HepG2 (cell line): ENCODE results near the gene CAMTA2. TPM values are rescaled to one million over a fixed set of nuclear protein-coding genes. Genes with fewer than 3 reads are reported as not detected.

Source experiments
- ADNP ChIP-seq: sonication (generic); formaldehyde crosslinking; IDR thresholded peaks from 2 replicates; pipeline ENCODE4 v1.4.0; 2020; ENCODE audit warnings: missing genetic modification reagents
- ATRX ChIP-seq: sonication (generic); formaldehyde crosslinking; IDR thresholded peaks from 2 replicates; pipeline ENCODE4 v1.4.0; 2020; ENCODE audit warnings: missing genetic modification reagents, borderline replicate concordance
- TOPORS ChIP-seq: sonication (generic); formaldehyde crosslinking; IDR thresholded peaks from 2 replicates; pipeline ENCODE4 v1.8.0; 2023; ENCODE audit warnings: mild to moderate bottlenecking, missing genetic modification reagents
- USF2 ChIP-seq, 2 experiments: sonication (generic) in 1 of 2; formaldehyde crosslinking in 1 of 2; IDR thresholded peaks; 2 replicates each; pipeline versions ENCODE4 v1.5.1 to v1.6.1; 2011 to 2020; ENCODE audit warnings: borderline replicate concordance in 1 of 2, low read depth in 1 of 2, low read length in 1 of 2, mild to moderate bottlenecking in 1 of 2, missing genetic modification reagents in 1 of 2, moderate library complexity in 1 of 2
- ZNF83 ChIP-seq: sonication (generic); formaldehyde crosslinking; IDR thresholded peaks from 2 replicates; pipeline ENCODE4 v1.4.0; 2020; ENCODE audit warnings: missing genetic modification reagents, mild to moderate bottlenecking, borderline replicate concordance
- polyA plus RNA-seq, 8 experiments: library from polyadenylated mRNA; depleted of rRNA in 3 of 8; stranded (reverse) in 7 of 8; unstranded in 1 of 8; fragments of >200 nt; fragmentation: Illumina TruSeq in 4 of 8; extraction: Trizol in 4 of 8; gene quantifications; 2 replicates each; pipeline versions ENCODE4 v1.2.1 to v1.2.3, GENCODE V29; 2011 to 2016; ENCODE audit warnings: low read depth in 4 of 8, missing spikeins in 1 of 8, mixed read lengths in 1 of 8; ENCODE audit not compliant: insufficient read depth in 1 of 8
- total RNA-seq, 5 experiments: library from RNA; depleted of rRNA; stranded (reverse); fragments of >200 nt; fragmentation: Illumina TruSeq; extraction: Trizol; gene quantifications; 2 replicates each; pipeline ENCODE4 v1.2.3, GENCODE V29; 2016; ENCODE audit warnings: low read depth in 1 of 5
- TF ChIP-seq, protein P1 (sequence below): sonication (generic); formaldehyde crosslinking; IDR thresholded peaks from 2 replicates; pipeline ENCODE4 v1.8.0; 2022; ENCODE audit warnings: missing genetic modification reagents, low read depth, mild to moderate bottlenecking, borderline replicate concordance
- TF ChIP-seq, protein P2 (sequence below): sonication (generic); formaldehyde crosslinking; IDR thresholded peaks from one replicate; pipeline ENCODE4 v1.5.1; 2020; ENCODE audit warnings: mild to moderate bottlenecking, missing genetic modification reagents; ENCODE audit errors: not compliant biosample characterization

Gene CAMTA2
- total and polyA plus RNA-seq, 2 of the 13 experiments (the other 11 are each of a cell fraction or from before 2014, with no cell fraction given): 4.1 to 7.1 TPM

DNA sequence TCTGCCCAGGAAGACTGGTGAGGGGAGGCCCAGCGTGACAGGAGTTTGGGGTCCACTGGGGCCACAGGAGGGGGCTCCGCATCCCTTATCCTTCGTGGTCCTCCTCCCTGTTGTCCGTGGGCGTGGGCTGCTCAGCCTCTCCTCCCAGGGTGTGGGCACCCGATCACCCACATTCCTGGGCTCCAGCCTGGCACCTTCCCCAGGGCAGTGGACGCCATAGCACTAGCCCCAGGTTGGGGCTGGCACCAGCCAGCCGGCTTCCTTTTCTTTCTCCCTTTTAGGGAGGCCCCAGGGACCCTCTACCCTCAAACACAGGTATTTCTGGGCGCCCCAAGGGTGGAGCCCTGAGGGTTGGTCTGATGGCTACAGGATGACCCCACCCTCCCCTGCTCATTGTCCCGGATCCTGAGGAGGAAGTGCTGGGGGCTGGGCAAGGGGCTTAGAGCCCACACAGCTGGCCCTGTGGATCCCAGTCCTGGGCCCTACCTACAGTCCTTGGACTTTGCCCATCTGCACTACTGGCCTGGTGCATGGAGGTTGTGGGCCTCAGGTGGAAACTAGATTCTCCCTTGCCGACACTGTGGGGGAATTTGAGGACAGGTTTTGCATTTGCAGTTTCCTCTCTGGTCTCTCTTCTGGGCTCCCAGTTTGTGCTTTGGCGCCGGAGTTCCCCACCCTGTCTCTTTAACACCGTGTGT is 11.4 kb upstream of the CAMTA2 start (continued):
- TF ChIP-seq, protein P1, sequence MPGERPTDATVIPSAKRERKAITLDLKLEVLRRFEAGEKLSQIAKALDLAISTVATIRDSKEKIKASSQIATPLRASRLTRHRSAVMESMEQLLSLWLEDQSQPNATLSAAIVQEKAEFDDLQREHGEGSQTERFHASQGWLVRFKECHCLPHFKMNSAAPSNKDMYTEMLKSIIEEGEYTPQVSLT (CRISPR knock-in tag): no peak
- TF ChIP-seq USF2 (IDR thresholded peaks at IDR 0.05; ENCODE audit: low read depth, low read length) (no peak), USF2 (CRISPR knock-in tag; IDR thresholded peaks at IDR 0.05; ENCODE audit: borderline replicate concordance) (no peak), ATRX (CRISPR knock-in tag) (no peak), ADNP (CRISPR knock-in tag) (no peak), ZNF83 (CRISPR knock-in tag) (no peak), TOPORS (CRISPR knock-in tag) (no peak)
- TF ChIP-seq, protein P2, sequence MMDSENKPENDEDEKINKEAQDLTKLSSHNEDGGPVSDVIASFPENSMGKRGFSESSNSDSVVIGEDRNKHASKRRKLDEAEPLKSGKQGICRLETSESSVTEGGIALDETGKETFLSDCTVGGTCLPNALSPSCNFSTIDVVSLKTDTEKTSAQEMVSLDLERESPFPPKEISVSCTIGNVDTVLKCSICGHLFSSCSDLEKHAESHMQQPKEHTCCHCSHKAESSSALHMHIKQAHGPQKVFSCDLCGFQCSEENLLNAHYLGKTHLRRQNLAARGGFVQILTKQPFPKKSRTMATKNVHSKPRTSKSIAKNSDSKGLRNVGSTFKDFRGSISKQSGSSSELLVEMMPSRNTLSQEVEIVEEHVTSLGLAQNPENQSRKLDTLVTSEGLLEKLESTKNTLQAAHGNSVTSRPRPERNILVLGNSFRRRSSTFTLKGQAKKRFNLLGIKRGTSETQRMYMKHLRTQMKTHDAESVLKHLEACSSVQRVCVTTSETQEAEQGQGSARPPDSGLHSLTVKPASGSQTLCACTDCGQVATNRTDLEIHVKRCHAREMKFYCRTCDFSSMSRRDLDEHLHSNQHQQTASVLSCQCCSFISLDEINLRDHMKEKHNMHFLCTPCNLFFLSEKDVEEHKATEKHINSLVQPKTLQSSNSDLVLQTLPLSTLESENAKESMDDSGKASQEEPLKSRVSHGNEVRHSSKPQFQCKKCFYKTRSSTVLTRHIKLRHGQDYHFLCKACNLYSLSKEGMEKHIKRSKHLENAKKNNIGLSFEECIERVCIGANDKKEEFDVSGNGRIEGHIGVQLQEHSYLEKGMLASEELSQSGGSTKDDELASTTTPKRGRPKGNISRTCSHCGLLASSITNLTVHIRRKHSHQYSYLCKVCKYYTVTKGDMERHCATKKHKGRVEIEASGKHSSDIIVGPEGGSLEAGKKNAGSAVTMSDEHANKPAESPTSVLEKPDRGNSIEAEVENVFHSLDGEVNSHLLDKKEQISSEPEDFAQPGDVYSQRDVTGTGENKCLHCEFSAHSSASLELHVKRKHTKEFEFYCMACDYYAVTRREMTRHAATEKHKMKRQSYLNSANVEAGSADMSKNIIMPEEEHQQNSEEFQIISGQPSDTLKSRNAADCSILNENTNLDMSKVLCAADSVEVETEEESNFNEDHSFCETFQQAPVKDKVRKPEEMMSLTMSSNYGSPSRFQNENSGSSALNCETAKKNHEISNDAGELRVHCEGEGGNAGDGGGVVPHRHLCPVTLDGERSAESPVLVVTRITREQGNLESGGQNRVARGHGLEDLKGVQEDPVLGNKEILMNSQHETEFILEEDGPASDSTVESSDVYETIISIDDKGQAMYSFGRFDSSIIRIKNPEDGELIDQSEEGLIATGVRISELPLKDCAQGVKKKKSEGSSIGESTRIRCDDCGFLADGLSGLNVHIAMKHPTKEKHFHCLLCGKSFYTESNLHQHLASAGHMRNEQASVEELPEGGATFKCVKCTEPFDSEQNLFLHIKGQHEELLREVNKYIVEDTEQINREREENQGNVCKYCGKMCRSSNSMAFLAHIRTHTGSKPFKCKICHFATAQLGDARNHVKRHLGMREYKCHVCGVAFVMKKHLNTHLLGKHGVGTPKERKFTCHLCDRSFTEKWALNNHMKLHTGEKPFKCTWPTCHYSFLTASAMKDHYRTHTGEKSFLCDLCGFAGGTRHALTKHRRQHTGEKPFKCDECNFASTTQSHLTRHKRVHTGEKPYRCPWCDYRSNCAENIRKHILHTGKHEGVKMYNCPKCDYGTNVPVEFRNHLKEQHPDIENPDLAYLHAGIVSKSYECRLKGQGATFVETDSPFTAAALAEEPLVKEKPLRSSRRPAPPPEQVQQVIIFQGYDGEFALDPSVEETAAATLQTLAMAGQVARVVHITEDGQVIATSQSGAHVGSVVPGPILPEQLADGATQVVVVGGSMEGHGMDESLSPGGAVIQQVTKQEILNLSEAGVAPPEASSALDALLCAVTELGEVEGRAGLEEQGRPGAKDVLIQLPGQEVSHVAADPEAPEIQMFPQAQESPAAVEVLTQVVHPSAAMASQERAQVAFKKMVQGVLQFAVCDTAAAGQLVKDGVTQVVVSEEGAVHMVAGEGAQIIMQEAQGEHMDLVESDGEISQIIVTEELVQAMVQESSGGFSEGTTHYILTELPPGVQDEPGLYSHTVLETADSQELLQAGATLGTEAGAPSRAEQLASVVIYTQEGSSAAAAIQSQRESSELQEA: no peak
